NCI-H1436 (cell line): ENCODE data around the gene NRG3.

Source experiments
- DNase-seq: peaks from one replicate; lab custom pipeline; 2025; lab: John Stamatoyannopoulos, UW

Gene NRG3

DNA sequence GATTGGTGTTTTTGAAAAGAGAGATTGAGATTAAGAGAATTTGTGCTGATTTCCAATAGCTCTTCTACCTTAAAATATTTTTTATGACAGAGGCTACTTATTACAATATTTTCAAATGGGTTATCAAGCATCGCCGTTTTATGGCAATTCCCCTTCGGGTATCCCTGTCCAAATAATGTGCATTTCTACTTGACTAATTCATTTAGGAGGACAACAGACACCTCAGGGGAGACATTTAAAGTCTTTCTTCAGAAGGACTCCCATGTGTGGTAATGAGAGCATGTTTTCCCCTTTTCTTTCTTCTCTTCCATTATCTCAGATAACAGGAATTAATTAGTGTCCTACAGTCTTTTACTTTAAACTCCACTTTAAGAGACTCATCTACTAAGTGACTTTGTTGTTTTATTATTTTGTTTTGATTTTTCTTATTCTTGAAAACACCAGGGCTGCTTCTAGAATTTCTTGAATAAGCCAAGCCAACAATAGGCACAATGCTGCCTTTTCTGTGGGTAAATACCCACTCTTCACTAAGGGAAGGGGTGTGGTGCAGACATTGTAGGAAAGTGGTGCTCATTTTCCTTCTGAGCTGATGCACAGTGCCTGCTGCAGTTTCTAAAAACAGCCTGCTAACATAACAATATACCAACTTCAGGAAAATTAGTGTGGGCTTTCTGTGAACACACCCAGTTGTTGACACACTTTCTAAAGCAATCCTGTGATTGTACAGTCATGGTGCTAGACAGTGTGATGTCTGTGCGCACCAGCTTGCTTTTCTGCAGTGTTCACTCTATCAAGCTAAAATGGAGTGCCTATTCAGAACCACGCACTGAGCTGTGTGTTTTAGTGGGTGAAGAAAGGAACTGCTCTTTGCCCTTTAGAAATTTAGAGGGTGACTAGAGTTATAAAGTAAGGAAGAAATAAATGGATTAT lies 597.7 kb downstream of the NRG3 start:
- DNase-seq, result no peak

DNA sequence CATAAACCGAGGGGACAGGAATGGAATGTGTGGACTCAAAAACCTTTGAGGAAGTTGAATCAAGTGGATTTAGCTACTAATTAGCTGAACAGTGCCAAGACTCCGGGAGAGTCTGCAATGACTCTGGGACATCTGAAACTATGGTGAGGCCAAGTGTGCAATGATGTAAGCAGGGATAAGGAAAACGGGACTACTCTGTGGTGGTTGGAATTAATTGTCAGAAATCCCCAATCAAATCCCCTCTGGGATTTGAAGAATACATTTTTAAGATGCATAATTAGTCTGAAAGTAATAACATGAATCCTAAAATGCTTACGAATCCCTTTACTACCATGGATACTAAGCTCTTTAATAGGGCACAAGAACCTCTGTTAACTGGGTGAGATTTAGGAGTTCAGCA lies 602.8 kb downstream of the NRG3 start:
- DNase-seq, result no peak

DNA sequence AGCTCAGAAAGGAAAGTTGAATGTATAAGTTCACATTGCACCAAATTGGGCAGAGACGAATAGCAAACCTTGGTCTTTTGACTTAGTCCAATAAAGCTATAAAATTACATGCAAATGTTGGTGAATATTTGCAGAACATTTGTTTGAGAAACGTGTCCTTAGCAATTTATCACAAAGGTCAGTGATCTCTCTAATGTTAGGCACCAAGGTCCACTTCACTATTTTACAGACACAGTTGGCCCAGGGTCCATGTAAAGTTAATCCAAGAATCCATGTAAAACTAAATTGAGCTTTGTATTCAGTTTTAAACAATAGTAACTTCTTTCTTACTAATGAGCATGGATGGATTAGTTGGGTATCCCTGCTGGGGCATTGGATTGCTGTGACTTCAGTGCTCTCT lies 617.7 kb downstream of the NRG3 start:
- DNase-seq, result no peak

DNA sequence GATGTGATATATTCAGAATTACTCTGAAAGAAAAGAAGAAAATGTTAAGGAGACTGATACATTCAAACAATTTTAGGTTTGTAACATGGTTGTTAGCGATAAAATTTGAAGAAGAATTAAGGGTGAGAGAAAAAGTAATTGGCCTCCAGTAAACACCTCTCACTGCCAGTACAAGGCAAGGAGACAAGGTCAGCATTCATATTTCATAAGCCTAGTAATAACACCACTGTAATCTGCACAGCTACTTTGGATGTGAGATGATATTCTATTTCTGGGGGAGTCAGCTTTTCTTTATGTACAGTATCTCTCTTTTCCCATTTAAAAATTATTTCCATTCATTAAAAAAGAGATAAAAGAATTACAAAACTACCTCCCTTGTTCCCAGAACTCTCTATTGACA lies 621.1 kb downstream of the NRG3 start:
- DNase-seq, result no peak

DNA sequence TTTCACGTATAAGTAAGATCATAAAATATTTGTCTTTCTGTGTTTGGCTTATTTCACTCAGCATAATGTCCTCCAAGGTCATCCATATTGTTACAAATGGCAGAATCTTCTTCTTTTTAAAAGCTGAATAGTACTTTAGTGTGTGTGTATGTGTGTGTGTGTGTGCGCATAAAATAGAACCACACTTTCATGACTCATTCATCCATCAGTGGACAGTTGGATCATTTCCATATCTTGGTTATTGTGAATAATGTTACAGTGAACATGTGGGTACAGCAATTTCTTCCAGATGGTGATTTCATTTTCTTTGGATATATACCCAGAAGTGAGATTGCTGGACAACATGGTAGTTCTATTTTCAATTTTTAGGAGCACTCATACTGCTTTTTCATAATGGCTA lies 622.4 kb downstream of the NRG3 start:
- DNase-seq, result no peak

DNA sequence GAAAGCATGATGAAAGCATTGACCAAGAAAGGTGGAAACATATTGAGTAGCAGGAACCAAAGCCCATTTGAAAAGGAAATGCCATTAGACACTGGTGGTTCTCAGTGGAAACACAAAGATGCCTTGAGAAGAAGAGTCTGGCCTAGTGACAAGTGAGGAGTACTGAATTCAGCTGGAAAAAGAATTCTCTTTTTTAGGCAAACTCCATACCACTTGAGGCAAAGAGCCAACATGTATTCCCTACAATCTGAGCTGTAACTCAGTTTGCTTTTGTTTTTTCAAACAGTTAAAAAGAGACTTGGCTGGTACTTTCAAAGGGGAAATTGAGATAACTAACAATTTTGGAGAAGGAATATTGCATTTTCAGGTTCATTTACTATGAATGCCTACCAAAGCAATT lies 624.0 kb downstream of the NRG3 start:
- no peak for DNase-seq

DNA sequence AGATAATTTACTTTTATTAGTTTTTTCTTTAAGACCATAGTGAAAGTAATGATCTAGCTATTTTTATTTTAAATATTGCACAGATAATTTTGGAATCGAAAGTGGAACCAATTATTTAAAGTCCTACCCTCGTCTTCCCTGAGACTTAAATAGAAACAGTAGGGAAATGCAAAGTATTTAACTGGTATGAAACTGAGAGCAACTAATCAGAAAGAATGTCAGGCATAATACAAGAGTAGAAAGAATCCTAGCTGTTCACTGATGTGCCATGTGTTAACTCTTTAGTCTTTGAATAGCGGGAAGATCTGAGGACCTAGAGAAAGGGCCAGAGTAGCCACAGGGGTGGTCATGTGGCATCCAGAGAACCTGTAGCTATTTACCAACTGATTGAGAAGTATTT lies 630.0 kb downstream of the NRG3 start:
- no peak for DNase-seq

DNA sequence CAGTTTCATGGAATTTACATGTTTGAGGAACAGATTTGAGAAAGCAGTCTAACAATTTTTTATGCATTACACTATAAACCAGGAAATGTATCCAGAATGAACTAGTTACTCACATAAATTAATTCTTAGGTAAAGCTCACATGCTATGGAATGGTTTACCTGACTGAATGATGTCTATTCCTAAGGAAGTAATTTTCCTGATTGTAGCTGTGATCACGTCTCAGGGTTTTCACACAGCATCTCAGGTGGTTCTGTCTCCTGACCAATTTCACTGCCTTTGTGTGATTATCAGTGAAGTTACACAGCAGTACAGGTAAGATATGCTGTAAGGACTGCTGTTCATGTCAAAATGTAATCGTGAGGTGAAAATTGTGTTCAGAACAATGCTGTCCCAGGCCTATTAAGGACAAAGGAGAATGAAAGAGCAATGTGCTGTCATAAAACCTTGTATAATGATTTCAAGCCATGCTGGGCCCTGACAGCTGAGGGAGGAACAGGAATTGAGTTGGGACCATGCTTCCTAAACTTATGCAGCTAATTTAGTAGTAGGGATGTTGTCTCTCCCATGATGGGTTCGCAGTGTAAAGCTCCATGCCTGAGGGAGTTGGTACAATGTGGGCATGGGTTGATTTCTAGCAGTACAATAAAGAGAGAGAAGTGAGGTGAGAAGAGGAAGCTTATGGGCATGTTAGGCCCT lies 631.8 kb downstream of the NRG3 start:
- no peak for DNase-seq

DNA sequence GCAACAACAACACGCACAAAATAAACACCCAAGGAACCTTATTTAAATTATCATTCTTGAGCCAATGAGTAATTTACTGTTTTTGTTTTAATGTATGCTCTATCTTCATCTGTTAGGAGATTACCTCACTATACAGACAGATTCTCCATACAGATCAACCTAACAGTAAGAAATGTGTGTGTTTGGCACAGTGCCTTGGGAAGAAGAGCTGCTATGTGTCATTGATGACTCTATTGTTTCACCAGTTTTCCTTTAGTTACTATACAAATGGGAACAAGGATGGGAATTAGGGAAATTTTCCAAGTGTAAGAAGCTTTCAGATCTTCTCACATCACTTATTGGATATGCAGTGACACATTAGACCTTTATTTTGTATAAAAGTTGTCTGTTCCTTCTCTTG lies 640.3 kb downstream of the NRG3 start:
- DNase-seq, result no peak

DNA sequence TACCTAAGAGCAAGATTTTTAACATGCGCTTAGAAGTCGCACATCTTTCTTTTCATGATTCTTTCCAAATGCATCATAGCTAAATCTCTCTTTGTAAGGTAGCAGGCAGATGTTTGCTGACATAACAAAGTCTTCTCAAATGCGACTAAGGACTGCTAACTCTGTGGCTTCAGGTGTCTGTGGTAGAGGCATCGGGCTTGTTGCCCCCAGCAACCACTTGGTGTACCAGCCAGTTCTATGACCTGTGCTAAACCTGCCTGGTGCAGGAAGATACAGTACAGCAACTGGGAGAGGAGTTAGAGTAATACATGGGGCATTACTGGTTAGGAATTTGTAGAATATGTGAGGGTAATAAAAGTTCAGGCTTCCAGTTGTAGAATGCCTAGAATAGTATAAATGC lies 654.1 kb downstream of the NRG3 start:
- DNase-seq, result no peak

DNA sequence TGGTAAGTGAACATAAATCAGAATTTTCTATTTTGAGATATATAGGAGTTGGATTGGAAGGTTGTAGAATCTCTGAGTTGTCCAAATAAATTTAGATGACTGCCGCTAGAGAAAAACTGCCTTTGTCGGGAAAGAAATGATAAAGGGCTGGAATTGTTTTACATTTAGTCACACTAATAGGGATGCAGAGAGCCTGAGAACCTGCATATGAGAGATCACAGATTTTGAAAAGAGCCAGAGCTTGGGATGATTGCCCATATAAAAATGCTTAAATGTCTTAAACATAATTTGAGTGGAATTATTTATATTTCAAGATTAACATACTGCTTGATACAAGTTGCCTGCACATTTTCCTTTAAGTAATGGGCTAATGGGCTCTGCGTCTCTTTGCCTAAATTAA lies 660.5 kb downstream of the NRG3 start:
- no peak for DNase-seq

DNA sequence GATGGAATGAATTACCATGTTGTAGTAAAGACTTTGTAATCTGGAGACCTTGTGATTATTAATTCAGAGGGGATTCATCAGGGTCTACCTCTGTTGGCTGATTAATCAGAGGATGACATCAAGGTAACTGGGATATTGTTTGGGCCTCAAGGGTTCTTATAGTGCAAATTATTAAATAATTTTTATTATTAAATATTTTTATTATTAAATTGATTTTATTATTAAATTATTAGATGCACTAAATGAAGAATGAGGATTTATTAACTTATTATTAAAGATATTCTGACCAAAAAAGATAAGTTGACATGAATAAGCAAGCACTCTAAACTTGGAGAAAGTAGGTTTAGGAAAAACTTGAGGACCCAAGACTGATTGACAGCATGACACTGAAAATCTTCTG lies 661.7 kb downstream of the NRG3 start:
- DNase-seq, result no peak

DNA sequence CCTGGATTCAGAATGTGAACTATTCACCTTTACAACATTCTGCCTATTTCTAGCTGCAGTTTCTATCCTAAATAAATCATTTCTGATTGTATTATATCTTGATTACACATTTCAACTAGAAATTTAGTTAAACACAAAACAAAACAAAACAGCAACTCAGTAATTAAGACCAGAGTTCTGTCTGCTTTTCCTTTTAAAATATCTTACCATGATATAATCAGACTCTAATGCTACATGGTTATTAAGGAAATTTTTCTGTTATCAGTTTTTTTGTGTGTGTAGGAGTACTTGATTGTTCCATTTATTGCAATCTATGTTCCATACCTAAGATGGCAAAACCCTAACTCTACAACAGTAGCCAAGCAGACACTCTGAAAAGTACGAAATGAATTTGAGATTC lies 663.3 kb downstream of the NRG3 start:
- DNase-seq, result no peak

DNA sequence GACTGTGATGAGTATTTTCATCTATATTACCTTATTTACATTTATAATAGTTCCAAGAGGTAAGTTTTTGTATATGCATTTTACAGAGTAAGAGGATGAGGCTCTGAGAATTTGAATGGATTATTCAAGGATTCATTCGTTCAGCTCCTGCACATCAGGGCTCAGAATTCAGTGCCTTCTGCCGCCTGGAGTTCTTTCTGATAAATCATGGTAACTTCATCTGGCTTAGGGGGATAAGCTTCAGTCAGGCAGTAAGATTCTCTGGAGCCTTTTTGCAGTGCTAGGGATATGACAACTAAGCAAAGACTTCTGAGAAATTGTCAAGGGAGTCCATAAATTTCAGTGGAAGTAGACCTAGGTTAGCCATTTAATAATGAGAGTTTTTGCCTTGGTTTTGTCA lies 668.6 kb downstream of the NRG3 start:
- no peak for DNase-seq

DNA sequence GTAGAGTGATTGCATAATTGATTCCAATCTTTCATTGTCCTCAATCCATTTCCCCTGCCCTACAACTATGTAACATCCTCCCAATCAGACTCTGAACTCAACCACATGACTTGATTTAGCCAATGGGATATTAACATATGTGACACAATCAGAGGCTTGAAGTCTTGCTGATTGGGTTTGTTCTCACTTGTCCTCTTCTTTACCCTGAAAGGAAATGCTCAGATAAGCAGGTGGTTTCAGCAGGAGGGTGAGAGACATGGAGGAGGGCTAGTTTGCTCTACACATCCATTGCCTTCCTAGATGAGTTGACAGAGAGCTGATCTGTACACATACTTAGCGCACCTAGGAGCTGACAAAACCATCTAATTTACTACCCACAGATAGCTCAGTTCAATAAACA lies 669.4 kb downstream of the NRG3 start:
- DNase-seq, result no peak

DNA sequence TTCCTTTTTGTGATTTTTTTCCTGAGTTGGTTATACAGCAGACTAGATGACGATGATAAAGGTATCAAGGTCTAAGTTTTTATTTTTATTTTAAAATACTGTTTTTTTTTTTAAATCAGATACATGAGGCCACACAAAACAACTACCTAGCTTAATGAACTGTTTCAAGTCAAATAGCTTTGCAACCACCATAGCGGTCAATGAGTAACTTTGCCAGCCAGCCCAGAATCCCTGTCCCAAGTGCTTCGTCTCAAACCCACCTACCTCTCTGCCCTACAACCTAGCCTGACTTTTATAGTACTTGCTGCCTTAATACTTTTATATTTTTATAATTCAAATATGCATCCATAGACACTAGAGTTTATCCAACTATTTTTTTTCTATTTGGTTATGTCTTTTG lies 676.5 kb downstream of the NRG3 start:
- DNase-seq, result no peak

DNA sequence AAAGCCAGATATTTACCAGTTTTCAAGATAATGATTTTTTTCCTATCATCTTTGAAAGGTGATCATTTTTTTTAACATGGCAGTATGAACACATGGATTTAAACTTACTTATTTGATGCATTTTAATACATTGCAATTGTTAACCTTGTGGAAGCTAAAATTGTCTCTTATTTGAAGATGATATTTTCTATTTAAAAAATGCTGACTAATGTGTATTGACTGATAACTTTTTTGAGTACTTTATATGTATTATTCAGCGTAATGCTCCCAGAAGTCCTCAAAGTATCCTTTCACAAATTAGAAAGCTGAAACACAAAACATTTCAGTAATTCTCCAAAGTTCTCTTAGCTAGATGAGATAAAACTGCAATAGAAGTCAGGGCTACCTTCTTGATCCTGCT lies 677.3 kb downstream of the NRG3 start:
- DNase-seq, result no peak

DNA sequence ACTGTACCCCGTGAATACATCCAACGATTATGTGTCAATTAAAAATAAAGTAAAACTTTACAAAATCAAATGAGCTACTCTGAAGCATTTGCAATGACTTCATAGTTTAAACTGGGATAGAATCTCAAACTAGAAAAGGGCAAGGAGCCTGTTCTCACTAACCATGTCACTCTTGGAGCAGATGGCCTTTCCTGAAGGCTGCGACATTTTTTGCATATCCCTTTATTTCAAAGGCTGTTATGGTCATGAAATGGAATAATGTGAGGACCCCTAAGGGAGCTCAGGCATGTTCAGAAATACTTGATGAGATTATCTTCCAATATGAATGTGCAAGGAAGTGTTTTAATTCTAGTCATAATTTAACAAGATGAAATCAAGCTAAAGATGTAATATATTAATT lies 679.4 kb downstream of the NRG3 start:
- no peak for DNase-seq

DNA sequence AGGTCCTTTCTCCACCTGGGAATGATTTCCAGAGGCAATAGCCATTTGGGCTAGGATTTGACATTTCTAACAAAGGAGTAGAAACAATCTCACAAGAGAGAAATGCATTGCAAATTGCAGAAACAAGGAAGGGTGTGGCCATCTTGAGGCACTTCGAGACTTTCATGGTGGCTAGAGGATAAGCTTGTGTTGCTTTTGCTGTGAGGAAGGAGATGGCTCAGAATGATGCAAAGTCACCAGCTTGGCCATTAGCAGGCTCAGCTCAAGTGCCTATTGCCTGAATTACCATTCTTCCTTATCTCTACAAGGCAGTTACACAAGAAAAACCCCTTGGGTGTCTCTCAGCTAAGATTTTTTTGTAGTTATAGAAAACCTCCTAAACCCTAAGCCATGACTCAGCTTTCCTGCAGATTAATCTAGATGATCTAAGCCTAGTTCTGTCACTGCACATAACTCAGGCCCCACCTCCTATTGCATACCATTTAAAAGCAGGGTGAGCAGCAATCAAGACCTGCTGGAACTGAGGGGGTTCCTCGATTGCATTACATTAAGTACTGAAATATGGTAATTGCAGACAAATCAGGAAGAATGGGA lies 683.1 kb downstream of the NRG3 start:
- no peak for DNase-seq

DNA sequence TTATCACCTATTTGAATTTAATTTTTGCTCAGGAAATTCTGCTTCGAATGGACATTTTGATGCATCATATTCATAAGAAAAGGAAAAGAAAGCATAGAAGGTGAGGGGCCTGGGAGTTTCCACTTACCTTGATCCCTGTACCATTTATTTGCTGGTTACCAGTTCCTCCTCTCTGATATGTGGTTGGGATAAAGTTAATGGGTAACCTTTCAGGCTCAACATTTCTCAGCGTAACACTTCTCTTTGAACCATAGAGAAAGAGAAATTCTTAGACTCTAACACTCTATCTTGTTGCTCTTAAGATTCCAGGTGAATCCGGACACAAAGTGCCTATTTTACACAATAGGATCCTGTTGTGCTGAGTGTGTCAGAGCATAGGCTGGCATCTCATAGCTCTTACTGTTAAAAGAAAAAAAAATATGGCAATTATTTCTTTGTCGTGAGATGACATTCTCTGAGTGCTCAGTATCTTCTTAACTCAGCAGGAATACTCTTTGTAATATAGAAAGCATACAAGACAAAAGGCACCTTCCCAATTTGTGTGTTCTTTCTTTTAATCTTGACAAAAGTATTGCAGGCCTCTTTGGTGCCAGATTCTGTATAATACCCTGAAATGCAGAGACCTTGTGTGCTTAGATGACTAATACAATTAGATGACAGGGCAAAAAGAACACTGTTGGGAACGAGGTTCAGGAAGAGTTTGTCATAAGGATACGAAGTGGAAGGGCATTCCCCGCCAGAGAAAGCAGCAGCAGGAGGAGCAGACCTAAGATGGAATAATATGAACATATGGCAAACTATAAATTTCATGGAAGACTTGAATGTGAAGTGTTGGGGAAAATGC lies 689.6 kb downstream of the NRG3 start:
- DNase-seq, result no peak

DNA sequence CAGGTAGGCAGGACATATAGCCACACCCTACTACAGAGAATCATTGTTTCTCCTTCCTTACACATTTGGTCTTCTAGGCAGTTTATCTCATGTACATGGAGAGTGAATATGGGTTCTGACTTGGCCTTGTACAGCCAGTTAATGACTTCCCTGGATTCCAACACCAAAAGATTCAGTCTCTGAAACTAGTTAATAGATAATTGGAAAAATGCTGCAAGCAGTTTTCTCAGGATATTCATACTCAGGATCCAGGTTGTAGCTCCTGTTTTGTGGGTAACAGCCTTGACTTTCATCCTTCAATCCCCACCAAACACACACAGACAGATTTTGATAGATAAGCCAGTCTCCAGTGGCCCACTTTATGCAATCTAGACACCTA lies 690.2 kb downstream of the NRG3 start:
- no peak for DNase-seq

DNA sequence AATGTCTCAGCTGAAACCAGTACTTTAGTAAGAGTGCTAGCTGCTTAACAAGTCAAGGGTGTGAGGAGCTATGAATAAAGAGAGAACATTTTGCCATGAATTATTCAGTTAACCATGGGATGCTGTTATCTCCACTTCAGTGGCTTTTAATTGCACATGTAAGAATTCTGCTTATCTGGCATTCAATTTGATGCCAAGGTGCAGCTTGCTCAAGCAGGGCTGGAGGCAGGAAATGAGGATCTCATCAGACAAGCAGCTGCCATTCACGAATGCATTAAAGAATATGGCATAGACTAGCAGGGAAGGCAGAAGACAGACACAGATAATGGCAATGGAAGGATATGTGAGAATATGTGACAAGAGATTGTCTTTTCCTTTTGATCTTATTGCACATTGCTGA lies 697.8 kb downstream of the NRG3 start:
- DNase-seq, result no peak
